Gastroesophageal sphincter (tissue), 4 donors: ENCODE measurements around the gene EXOC2. TPM values are rescaled to one million over a fixed set of nuclear protein-coding genes. Genes with fewer than 3 reads are reported as not detected.

Source experiments
- ATAC-seq: fragments of 150-250 bp; one replicate; pipeline ENCODE4 v1.9.1; 2016; ENCODE audit warnings: mild to moderate bottlenecking, moderate library complexity
- H3K27ac ChIP-seq, 4 donors: fragments of 200-600 bp; sonication (generic) in 3 of 4; 1 replicate in 3 of 4; 2 replicates in 1 of 4; pipeline ENCODE4 v1.5.1; 2016 to 2019
- H3K27me3 ChIP-seq: fragments of 200-600 bp; sonication (generic); one replicate; pipeline ENCODE4 v1.5.1; 2019
- H3K36me3 ChIP-seq, 2 donors: fragments of 200-600 bp; sonication (generic); one replicate each; pipeline ENCODE4 v1.5.1; 2019; ENCODE audit warnings: control low read depth in 1 of 2
- H3K4me1 ChIP-seq, 3 donors: fragments of 200-600 bp; sonication (generic); 1 replicate in 2 of 3; 2 replicates in 1 of 3; pipeline ENCODE4 v1.5.1; 2016 to 2019; ENCODE audit warnings: control low read depth in 2 of 3
- H3K4me3 ChIP-seq, 2 donors: fragments of 200-600 bp; sonication (generic); one replicate each; pipeline ENCODE4 v1.5.1; 2019; ENCODE audit warnings: mild to moderate bottlenecking in 1 of 2, moderate library complexity in 1 of 2
- H3K9me3 ChIP-seq, 3 donors: fragments of 200-600 bp; sonication (generic); one replicate each; pipeline ENCODE4 v1.5.1; 2017 to 2019; ENCODE audit warnings: control low read depth in 2 of 3
- EP300 ChIP-seq: sonication (generic); formaldehyde crosslinking; IDR thresholded peaks from one replicate; pipeline ENCODE4 v1.6.1; 2017; ENCODE audit warnings: antibody characterized with exemption, mild to moderate bottlenecking
- POLR2A ChIP-seq, 2 donors: fragments of 450-650 bp; IDR thresholded peaks; one replicate each; pipeline ENCODE4 v1.6.1; 2017; ENCODE audit warnings: antibody characterized with exemption in 2 of 2, mild to moderate bottlenecking in 2 of 2, moderate library complexity in 1 of 2
- POLR2AphosphoS5 ChIP-seq: sonication (generic); formaldehyde crosslinking; IDR thresholded peaks from one replicate; pipeline ENCODE4 v1.6.1; 2017; ENCODE audit warnings: antibody characterized with exemption
- WGBS, 2 donors: methylation state at CpG; one replicate each; pipeline ENCODE4 v1.1.5; 2018; ENCODE audit warnings: low coverage in 1 of 2; 5-methylcytosine and 5-hydroxymethylcytosine counted together
- total RNA-seq, 4 donors: library from RNA; depleted of rRNA; stranded (reverse); fragments of >200 nt; gene quantifications; one replicate each; pipeline ENCODE4 v1.1.0, GENCODE V29; 2016
- TF ChIP-seq, protein P1 (sequence below), 4 experiments: fragments of 200-600 bp in 2 of 4; fragments of 450-650 bp in 2 of 4; sonication (generic) in 1 of 4; IDR thresholded peaks; one replicate each; pipeline ENCODE4 v1.5.1; 2017 to 2019; ENCODE audit warnings: antibody characterized with exemption in 4 of 4, mild to moderate bottlenecking in 2 of 4, moderate library complexity in 2 of 4

EXOC2 gene
- total RNA-seq, 4 donors from 2014 or later, result 17.8 to 39.2 (median 25.8) TPM

DNA sequence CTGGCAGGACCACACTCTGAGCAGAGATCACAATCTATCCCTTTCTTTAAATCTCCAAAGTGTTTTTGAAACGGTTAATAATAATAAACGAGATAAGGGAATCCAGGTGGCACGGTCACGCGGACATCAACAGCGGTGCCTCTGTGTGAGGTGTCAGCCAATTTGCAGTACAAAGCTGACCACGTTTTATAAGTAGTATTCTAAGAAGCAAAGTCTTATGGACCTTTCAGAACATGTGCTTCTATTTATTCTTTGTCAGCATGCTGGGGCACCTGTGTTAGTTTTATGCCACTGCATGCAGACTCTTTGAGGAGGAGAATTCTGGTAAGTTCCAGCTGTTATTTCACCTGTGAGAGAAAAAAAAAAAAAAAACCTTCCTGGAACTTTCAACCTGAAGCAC lies 39.0 kb upstream of the EXOC2 start:
- H3K9me3 ChIP-seq, result no peaks in the 10 kb centered on the region
- H3K36me3 ChIP-seq, result no peaks in the 10 kb centered on the region
- H3K4me3 ChIP-seq, result no peak overlapping the region
- 64 to 72% methylated on average over 3 to 7 of the region's 7 CpGs for WGBS, 2 donors
- no peak overlapping the region for H3K27ac ChIP-seq
- peaks cover 0 to 11% (median 0%) of the 10 kb centered on the region in 3 donors for H3K4me1 ChIP-seq
- no peaks in the 10 kb centered on the region for H3K27me3 ChIP-seq
- ATAC-seq, result no peak
- TF ChIP-seq POLR2AphosphoS5, result no peak
- TF ChIP-seq EP300, result no peak
- TF ChIP-seq, protein P1, sequence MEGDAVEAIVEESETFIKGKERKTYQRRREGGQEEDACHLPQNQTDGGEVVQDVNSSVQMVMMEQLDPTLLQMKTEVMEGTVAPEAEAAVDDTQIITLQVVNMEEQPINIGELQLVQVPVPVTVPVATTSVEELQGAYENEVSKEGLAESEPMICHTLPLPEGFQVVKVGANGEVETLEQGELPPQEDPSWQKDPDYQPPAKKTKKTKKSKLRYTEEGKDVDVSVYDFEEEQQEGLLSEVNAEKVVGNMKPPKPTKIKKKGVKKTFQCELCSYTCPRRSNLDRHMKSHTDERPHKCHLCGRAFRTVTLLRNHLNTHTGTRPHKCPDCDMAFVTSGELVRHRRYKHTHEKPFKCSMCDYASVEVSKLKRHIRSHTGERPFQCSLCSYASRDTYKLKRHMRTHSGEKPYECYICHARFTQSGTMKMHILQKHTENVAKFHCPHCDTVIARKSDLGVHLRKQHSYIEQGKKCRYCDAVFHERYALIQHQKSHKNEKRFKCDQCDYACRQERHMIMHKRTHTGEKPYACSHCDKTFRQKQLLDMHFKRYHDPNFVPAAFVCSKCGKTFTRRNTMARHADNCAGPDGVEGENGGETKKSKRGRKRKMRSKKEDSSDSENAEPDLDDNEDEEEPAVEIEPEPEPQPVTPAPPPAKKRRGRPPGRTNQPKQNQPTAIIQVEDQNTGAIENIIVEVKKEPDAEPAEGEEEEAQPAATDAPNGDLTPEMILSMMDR (IDR thresholded peaks at IDR 0.05), result no peak
- TF ChIP-seq POLR2A (IDR thresholded peaks at IDR 0.05), result no peak

GRCh38 chr6:729606-730320 lies 36.8 kb upstream of the EXOC2 start:
- ATAC-seq, result no peak
- H3K27ac ChIP-seq, result no peak overlapping the region
- H3K36me3 ChIP-seq, result no peaks in the 10 kb centered on the region
- H3K4me3 ChIP-seq, result no peak overlapping the region
- peaks cover 0 to 11% (median 0%) of the 10 kb centered on the region in 3 donors for H3K4me1 ChIP-seq
- TF ChIP-seq, protein P1 (IDR thresholded peaks at IDR 0.05), result no peak
- TF ChIP-seq EP300 (no peak), POLR2A (IDR thresholded peaks at IDR 0.05) (no peak), POLR2AphosphoS5 (no peak)
- H3K27me3 ChIP-seq, result no peaks in the 10 kb centered on the region
- H3K9me3 ChIP-seq, result no peaks in the 10 kb centered on the region
- 82 to 88% methylated on average over 10 of the region's 10 CpGs for WGBS, 2 donors

- no peak overlapping the region for H3K4me3 ChIP-seq
- no peak overlapping the region for H3K27ac ChIP-seq
- no peaks in the 10 kb centered on the region for H3K27me3 ChIP-seq
- WGBS, 2 donors, result 15 to 50% methylated on average over 3 of the region's 3 CpGs
- no peaks in the 10 kb centered on the region for H3K9me3 ChIP-seq
- H3K36me3 ChIP-seq, result no peaks in the 10 kb centered on the region
- TF ChIP-seq, protein P1 (IDR thresholded peaks at IDR 0.05), result no peak
- TF ChIP-seq POLR2AphosphoS5, result no peak
- no peak for TF ChIP-seq POLR2A (IDR thresholded peaks at IDR 0.05)
- no peak for TF ChIP-seq EP300
- peaks cover 0 to 11% (median 0%) of the 10 kb centered on the region in 3 donors for H3K4me1 ChIP-seq
- ATAC-seq, result no peak
Observed at GRCh38 chr6:727856-728255, 34.9 kb upstream of the EXOC2 start.

- Histone ChIP-seq H3K27ac (no peak overlapping the region), H3K4me3 (no peak overlapping the region), H3K4me1 (peaks cover 0 to 19% (median 0%) of the 10 kb centered on the region in 3 donors), H3K27me3 (no peaks in the 10 kb centered on the region), H3K36me3 (no peaks in the 10 kb centered on the region), H3K9me3 (no peaks in the 10 kb centered on the region)
- ATAC-seq, result no peak
- 65 to 87% methylated on average over 3 of the region's 3 CpGs for WGBS, 2 donors
- TF ChIP-seq POLR2A (IDR thresholded peaks at IDR 0.05) (no peak), EP300 (no peak), POLR2AphosphoS5 (no peak)
- TF ChIP-seq, protein P1 (IDR thresholded peaks at IDR 0.05), result no peak
Observed at GRCh38 chr6:723540-723939, 30.6 kb upstream of the EXOC2 start.

- Histone ChIP-seq H3K4me1 (peaks cover 0 to 14% (median 0%) of the 10 kb centered on the region in 3 donors), H3K36me3 (no peaks in the 10 kb centered on the region), H3K9me3 (no peaks in the 10 kb centered on the region), H3K27me3 (no peaks in the 10 kb centered on the region), H3K27ac (no peak overlapping the region), H3K4me3 (no peak overlapping the region)
- ATAC-seq, result no peak
- TF ChIP-seq EP300 (no peak), POLR2A (IDR thresholded peaks at IDR 0.05) (no peak), POLR2AphosphoS5 (no peak)
- TF ChIP-seq, protein P1 (IDR thresholded peaks at IDR 0.05), result no peak
- 80 to 100% methylated on average over 2 to 4 of the region's 4 CpGs for WGBS, 2 donors
Observed at GRCh38 chr6:722608-723007, 29.7 kb upstream of the EXOC2 start.
